Right lobe of liver (tissue), 6 donors: Measurements from ENCODE around the gene ALOX5. TPM values are rescaled to one million over a fixed set of nuclear protein-coding genes. Genes with fewer than 3 reads are reported as not detected.

Source experiments
- ATAC-seq, 4 donors: fragments of 200-7000 bp; cut with Tn5 transposase; one replicate each; pipeline ENCODE4 v1.9.1; 2020; ENCODE audit warnings: mild to moderate bottlenecking in 4 of 4, moderate library complexity in 4 of 4
- DNase-seq, 3 donors: peaks; one replicate each; pipeline ENCODE4 v3.0.0-alpha.2; 2020
- H3K27ac ChIP-seq, 3 donors: fragments of 200-600 bp; one replicate each; pipeline ENCODE4 v1.8.0; 2022
- H3K27me3 ChIP-seq, 2 donors: fragments of 200-600 bp; one replicate each; pipeline ENCODE4 v1.8.0; 2022
- H3K36me3 ChIP-seq, 4 donors: fragments of 200-600 bp; sonication (generic) in 1 of 4; one replicate each; pipeline versions ENCODE4 v1.5.1 to v1.8.0; 2017 to 2022; ENCODE audit warnings: control low read depth in 1 of 4
- H3K4me1 ChIP-seq, 4 donors: fragments of 200-600 bp; sonication (generic) in 1 of 4; one replicate each; pipeline versions ENCODE4 v1.5.1 to v1.8.0; 2017 to 2022; ENCODE audit warnings: control low read depth in 1 of 4
- H3K4me3 ChIP-seq, 3 donors: fragments of 200-600 bp; one replicate each; pipeline ENCODE4 v1.8.0; 2022
- H3K9me3 ChIP-seq, 4 donors: fragments of 200-600 bp; sonication (generic) in 1 of 4; one replicate each; pipeline versions ENCODE4 v1.5.1 to v1.8.0; 2017 to 2022; ENCODE audit warnings: control low read depth in 1 of 4
- CTCF ChIP-seq, 4 donors: fragments of 200-600 bp in 3 of 4; fragments of 450-650 bp in 1 of 4; IDR thresholded peaks; one replicate each; pipeline versions ENCODE4 v1.5.1 to v1.8.0; 2016 to 2022; ENCODE audit warnings: antibody characterized with exemption in 4 of 4, mild to moderate bottlenecking in 2 of 4
- POLR2A ChIP-seq: fragments of 450-650 bp; IDR thresholded peaks from one replicate; pipeline ENCODE4 v1.6.1; 2017; ENCODE audit warnings: antibody characterized with exemption, mild to moderate bottlenecking
- WGBS: methylation state at CpG from one replicate; pipeline ENCODE4 v1.1.6; 2018; ENCODE audit warnings: low coverage, low lambda C conversion rate; ENCODE audit not compliant: insufficient coverage; ENCODE audit errors: missing lambda C conversion rate; 5-methylcytosine and 5-hydroxymethylcytosine counted together
- intact Hi-C, 2 donors: fragments of 100-400 bp; cut with DNase I; formaldehyde crosslinking; loops; one replicate each; pipeline versions ENCODE4 v1.11.2 to v1.14.1; 2022
- total RNA-seq, 6 experiments: library from RNA; depleted of rRNA in 2 of 6; stranded (reverse); fragments of >200 nt in 2 of 6; fragmentation: NEBNext Ultra II Directional in 3 of 6; extraction: Animal tissue kit (Norgen Biotek cat#: 25700) in 3 of 6; gene quantifications; one replicate each; pipeline versions ENCODE4 v1.1.0 to v1.2.4, GENCODE V29; 2016 to 2023
- donor health status: DM: no; HTN: yes; CAD: no.
- donor health status: DM: no; HTN: no; CAD: no.
- donor health status: DM: no; HTN: no; CAD: no.
- donor health status: DM: no; HTN: yes; CAD: no.
- donor health status: DM: no; HTN: yes; CAD: no.

Gene ALOX5
- total RNA-seq, 6 experiments from 2014 or later = 3.1 to 10.9 (median 6.6) TPM

- intact Hi-C loops = no loop called here
- 33% methylated on average over 4 of the region's 15 CpGs for WGBS
- ATAC-seq (no peak), DNase-seq (no peak)
- Histone ChIP-seq H3K4me3 (no peak overlapping the region), H3K4me1 (peaks cover 0 to 7% (median 0%) of the 10 kb centered on the region in 4 donors), H3K27me3 (no peaks in the 10 kb centered on the region), H3K9me3 (no peaks in the 10 kb centered on the region), H3K36me3 (no peaks in the 10 kb centered on the region), H3K27ac (no peak overlapping the region)
- TF ChIP-seq CTCF (IDR thresholded peaks at IDR 0.05) = no peak
- TF ChIP-seq POLR2A = no peak
These were observed 50.8 kb downstream of the ALOX5 start for GRCh38 chr10:45424668-45425404.

GRCh38 chr10:45425621-45426563 lies 51.9 kb downstream of the ALOX5 start:
- no peak for ATAC-seq
- Histone ChIP-seq H3K27ac (no peak overlapping the region), H3K9me3 (no peaks in the 10 kb centered on the region), H3K36me3 (no peaks in the 10 kb centered on the region), H3K27me3 (no peaks in the 10 kb centered on the region), H3K4me3 (no peak overlapping the region), H3K4me1 (peaks cover 0 to under 1% (median 0%) of the 10 kb centered on the region in 4 donors)
- intact Hi-C loops = no loop called here
- TF ChIP-seq CTCF (IDR thresholded peaks at IDR 0.05) = no peak
- TF ChIP-seq POLR2A = no peak
- no peak for DNase-seq
- 70% methylated on average over 6 of the region's 10 CpGs for WGBS

- intact Hi-C loops = no loop called here
These were observed 53.4 kb downstream of the ALOX5 start for GRCh38 chr10:45427262-45427969.

More at GRCh38 chr10:45427262-45427969, 53.4 kb downstream of the ALOX5 start:
- ATAC-seq = no peak
- H3K4me1 ChIP-seq = no peaks in the 10 kb centered on the region
- 36% methylated on average over 6 of the region's 50 CpGs for WGBS
- H3K9me3 ChIP-seq = no peaks in the 10 kb centered on the region
- DNase-seq = no peak
- no peaks in the 10 kb centered on the region for H3K27me3 ChIP-seq
- no peak for TF ChIP-seq POLR2A
- TF ChIP-seq CTCF (IDR thresholded peaks at IDR 0.05) = no peak
- no peaks in the 10 kb centered on the region for H3K36me3 ChIP-seq
- no peak overlapping the region for H3K27ac ChIP-seq
- no peak overlapping the region for H3K4me3 ChIP-seq
